ENCODE data around the gene DNAJC16.
"Not testable (repeated sequence)": the region's sequence is repeated elsewhere in the genome, so short reads cannot be mapped to it uniquely, and the experiment has no call there.

DNAJC16 gene

DNA sequence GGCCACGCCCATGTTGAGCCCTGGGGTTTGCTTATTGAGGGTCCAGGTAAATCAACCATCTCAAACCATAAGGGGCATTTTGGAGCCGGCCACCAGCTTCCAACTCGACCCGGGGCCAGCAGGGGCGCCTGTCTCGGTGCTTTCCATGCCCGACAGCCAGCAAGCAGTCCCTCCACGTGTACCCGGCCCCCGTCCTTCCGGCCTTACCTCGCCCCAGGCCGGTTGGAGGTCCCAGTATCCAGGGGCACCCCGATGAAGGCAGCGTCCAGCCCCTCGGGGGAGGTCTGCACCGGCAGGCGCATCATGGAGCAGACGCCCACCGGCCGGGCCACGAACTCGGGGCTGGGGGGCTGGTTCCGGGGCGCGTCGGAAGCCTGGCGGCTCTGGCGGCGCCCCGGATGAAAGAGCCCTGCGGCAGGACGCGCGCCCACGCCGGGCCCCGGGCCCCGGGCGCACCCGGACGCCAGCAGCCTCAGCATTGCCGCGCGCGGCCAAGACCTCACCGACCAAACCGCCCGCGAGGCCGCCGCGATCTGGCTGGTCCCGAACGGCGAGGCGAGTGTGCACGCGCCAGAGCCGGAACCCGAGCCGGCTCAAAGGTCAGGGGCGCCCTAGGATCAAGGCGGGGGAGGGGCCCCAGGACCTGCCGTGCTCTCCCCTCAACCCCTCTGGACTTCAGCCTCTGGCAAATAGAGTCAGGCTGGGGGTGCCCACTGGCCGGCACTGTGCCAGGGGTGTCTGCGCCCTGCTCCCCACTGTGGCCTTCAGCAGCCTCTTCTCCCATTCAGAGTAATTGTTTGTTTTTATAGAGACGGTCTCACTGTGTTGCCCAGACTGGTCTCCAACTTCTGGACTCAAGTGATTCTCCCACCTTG is 58.1 kb downstream of the DNAJC16 start, which contains the start of gene AGMAT:
AGMAT (minus strand) TSS at position 563 of the 875 bp plus-strand sequence; CDS start at position 479, 84 bp downstream.
- DNase-seq: no peak

DNA sequence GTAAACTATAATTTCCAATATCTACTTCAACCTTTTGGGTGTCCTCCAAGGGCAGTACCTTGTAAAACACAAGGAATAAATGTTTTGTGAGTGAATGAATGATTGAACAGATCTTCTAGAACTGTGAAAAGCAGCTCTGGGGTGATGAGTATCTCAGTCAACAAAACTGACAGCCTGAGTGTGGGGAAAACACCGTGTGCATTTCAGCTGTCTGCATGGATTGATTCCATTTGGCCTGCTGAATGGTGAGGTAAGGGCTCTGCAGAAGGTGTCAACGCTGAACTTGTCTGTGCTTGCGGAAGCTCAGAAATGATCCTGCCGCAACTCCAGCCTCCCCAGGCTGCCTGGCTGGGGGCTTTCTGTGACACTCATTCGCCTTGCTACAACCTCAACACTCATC is 65.6 kb downstream of the DNAJC16 start:
- peak; percentile 28 for DNase-seq

DNA sequence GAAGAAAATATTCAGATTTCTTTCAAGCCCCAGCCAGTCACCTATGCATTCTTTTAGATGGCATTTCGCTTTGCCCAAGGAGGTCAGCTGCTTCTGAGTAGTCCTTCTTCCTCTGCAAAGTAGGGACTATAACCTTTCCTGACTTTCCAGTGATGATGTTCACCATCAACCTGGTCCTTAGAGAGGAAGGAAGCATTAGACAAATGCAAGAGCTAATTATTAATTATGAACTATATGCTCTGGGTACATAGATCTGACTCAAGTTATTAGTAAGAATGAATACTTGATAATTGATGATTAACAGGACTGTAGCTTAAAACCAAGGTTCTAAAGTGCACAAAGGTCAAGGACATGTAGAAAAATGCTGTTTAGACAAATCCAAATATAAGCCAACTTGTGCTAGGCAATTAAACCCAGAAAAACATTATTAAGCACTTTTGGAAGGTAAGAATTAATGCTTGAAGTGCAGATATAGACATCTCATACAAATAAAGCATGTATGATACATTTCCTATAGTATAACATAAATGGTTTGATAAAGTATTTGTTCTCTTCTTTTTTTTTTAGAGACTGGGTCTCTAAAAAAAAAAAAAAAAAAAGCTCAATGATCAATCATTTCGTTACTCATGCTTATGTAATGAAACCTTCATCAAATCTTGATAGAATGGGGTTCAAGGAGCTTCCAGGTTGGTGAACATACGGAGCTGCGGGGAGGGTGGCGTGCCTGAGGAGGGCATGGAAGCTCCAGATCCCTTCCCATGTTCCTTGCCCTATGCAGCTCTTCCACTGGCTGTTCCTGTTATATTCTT is 69.4 kb downstream of the DNAJC16 start:
- no peak for DNase-seq

GRCh38 chr1:15598436-15598835 is 71.8 kb downstream of the DNAJC16 start:
- no peak for DNase-seq

DNA sequence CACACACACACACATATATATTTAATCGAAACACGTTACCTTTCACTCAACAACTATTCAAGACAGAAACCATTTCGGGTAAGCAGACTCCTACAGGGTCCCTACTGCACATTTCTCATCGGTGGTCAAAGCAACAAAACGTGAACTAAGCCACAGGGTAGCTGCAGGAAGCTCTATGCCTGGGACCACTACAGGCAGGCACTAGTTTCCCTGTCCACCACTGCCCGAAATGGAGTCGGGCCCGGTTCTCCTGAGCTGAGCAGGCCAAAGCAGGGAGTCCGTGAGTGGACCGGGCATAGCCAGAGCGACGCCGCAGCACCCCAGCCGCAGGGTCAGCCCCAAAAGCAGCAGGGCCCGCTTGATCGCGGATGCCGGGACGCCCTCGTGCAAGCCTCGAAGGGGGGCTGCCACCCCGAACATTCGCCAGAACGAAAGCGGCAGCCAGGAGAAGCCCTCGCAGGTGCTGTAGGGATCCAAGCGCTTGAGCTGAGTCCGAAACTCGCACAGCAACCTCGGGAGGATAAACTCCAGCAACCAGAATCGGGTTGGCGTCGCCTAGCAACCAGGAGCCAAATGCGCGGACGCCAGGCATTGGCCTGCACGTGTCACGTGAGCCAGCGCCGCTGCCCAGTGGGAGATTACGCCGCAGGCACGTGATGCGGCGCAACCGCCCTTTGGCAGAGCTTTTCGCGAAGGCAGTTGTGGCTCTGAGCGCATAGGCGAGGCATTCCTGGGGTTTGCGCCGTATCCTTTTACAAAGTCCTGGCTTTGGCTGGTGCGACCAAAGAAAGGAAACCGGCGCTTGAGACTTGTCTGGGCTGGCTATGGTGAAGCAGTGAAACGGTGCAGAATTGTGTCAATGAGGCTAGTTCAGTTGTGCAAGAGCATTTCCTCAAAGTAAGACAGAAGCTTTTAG is 76.7 kb downstream of the DNAJC16 start:
- DNase-seq: peak; percentile 98

DNA sequence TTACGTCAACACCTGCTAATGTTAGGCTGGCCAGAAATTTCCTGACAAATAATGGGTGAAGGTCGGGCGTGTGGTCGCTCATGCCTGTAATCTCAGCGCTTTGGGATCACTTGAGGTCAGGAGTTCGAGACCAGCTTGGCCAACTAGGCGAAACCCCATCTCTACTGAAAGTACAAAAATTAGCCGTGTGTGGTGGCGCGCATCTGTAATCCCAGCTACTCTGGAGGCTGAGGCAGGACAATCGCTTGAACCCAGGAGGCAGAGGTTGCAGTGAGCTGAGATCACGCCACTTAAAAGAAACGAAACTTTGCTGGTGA is 77.3 kb downstream of the DNAJC16 start:
- not testable (repeated sequence) for DNase-seq

GRCh38 chr1:15604400-15604799 is 77.8 kb downstream of the DNAJC16 start:
- not testable (repeated sequence) for DNase-seq

DNA sequence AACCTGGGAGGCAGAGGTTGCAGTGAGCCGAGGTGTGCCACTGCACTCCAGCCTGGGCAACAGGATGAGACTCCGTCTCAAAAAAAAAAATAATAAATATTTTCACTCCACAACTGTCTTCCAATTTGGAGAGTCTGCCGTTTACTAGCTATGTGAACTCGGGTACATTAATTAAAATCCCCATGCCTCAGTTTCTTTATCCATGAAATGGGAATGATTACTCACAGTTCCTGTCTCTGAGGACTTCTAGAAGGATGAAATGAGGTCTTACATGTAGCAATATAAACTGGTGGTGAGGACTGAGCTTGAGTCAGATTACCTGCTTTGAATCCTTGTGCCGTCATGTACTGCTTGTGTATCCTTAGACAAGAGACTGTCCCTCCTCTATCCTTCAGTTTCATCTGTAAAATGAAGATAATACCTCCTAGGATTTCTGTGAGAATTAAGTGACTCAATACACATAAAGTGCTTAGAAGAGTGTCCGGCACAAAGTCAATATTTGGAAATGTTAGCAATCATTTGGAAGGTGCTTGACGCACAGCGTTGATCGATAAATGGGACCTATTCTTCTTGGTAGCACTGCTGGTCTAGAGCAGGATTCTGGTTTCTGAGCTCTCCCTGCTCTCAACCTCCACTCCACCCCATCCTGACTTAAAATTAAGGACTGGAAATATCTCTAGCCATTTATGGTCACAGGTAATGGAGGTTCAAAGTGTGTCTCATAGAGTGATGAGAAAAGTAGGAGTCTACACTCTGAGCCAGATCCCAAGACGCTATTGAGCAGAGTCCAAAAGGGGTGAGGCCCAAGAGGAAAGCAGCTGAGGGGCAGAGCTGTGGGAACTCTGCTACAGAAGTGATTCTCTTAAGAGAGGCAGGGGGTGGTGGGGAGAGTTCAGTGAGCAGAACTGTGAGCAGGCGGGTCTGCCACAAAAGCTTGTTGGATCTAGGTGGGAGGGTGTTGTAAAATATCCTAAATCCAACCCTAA is 79.0 kb downstream of the DNAJC16 start:
- DNase-seq: no peak

GRCh38 chr1:15609631-15610030 is 83.0 kb downstream of the DNAJC16 start:
- DNase-seq: no peak

- no peak for DNase-seq
These were observed 83.5 kb downstream of the DNAJC16 start for GRCh38 chr1:15610167-15610566.

- DNase-seq: no peak
These were observed 89.9 kb downstream of the DNAJC16 start for GRCh38 chr1:15616373-15617172.

DNA sequence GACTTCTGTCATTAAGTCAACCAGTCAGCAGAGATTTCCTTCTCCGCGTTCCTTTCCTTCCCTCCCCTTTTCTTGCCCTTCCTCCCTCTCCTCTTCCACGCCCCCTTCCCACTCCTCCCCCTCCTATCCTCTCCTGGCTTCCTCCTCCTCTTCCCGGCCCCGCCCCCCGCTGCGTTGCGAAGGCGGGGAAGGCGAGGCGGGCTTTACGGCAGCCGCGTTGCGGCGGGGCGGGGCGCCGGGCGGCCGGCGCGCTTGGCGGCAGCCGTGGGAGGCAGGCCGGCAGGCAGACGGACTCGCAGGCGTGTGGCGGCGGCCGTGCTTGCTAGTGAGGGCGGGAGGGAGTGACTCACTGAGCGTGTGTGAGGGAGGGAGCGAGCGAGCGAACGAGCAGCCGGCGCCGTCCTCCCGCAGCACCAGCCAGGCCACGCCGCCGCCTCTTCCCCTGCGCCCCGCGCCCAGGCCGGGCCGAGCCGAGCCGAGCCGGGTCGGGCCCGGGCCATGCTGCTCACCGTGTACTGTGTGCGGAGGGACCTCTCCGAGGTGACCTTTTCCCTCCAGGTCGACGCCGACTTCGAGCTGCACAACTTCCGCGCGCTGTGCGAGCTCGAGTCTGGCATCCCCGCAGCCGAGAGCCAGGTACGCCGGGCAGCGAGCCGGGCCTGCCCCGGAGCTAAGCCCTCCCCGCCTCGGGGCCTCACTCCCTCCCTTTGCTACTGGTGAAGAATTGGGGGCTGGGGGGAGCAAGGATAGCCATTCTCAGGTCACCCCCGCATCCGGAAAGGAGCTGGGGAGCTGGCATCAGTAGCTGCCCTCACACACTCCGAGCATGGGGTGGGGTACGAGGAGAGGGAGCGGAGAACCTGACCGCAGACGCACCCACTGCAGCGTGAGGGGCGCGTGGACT is 90.8 kb downstream of the DNAJC16 start, which contains the start of gene DDI2:
DDI2 (plus strand) TSS at position 286 of the 904 bp plus-strand sequence; CDS start at position 499, 213 bp downstream.
- peak; percentile 97 for DNase-seq

GRCh38 chr1:15618077-15618654 is 91.5 kb downstream of the DNAJC16 start:
- DNase-seq: no peak

DNA sequence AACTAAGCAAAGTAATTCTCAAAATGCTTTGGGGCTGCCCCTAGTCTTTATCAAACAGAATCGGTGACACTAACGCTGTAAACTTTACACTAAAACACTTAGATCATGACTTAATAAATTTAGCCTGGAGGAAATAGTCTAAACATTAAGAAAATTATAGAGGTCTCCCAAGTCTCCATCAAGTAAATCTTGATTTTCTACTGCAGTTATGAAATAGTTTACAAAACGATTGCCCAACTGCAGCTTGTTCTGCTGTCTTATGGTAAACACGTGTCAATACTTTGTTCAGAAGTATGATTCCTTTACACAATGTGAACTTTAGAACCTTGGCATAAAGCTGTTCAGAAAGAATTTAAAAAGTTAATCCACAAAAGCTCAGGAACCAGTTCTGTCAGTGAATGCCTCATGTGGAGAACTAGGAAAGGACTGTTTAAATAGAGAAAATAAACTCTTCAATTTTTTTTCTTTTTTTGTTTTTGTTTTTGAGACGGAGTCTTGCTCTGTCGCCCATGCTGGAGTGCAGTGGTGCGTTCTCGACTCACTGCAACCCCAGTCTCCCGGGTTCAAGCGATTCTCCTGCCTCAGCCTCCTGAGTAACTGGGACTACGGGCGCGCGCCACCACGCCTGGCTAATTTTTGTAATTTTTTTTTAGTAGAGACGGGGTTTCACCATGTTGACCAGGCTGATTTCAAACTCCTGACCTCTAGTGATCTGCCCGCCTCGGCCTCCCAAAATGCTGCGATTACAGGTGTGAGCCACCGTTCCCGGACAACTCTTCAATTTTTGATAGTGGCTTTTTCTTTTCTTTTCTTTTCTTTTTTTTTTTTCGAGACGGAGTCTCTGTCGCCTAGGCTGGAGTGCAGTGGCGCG is 92.2 kb downstream of the DNAJC16 start:
- no peak for DNase-seq

- no peak for DNase-seq
These were observed 93.5 kb downstream of the DNAJC16 start for GRCh38 chr1:15620155-15620545.

DNA sequence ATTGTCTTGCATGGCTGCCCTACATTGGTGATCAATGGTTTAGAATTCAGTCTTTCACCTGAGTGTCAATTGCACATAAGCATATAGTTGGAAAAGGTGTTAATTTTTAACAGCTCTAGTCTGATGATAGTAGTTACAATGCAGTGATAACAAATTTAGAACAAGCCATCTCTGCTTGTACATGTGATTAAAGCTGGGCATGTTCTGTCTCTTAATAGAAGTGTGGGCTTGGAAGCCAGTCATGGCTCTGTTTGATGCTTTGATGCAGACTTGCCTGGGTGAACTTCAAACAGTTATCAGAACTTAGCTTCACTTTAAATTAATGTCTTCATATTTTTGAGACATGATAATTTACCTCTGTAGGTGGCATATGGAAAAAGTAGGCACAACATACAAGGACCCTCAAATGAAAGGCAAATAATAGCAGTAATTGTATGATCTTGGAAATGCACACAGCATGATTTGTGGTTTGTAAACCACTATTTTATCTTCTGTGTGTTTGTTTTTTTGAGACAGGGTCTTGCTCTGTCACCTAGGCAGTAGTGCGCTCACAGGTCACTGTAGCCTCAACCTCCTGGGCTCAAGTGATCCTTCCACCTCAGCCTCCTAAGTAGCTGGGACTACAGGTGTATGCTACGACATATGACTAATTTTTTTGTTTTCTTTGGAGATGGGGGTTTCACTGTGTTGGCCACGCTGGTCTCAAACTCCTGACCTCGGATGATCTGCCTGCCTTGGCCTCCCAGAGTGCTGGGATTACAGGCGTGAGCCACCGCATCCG is 94.4 kb downstream of the DNAJC16 start:
- no peak for DNase-seq

DNA sequence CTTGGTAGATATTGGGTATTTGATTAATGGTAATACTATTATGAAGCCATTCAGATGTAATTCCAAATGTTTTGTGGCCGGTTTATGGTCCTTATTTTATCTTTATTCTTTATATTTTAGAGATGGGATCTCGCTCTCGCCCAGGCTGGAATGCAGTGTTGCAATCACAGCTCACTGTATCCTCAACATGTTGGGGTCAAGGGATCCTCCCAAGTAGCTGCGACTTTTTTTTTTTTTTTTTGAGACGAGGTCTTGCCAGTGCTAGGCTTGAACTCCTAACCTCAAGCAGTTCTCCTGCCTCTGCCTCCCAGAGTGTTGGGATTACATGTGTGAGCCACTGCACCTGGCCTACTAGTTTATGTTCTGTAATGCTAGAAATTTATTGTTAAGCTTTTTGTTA is 95.3 kb downstream of the DNAJC16 start:
- DNase-seq: no peak
